ENCODE data around the gene ZNF682. TPM values are rescaled to one million over a fixed set of nuclear protein-coding genes. Genes with fewer than 3 reads are reported as not detected.

ZNF682 gene
- total RNA-seq, 2 donors from 2014 or later, result 4.3 to 4.9 TPM

DNA sequence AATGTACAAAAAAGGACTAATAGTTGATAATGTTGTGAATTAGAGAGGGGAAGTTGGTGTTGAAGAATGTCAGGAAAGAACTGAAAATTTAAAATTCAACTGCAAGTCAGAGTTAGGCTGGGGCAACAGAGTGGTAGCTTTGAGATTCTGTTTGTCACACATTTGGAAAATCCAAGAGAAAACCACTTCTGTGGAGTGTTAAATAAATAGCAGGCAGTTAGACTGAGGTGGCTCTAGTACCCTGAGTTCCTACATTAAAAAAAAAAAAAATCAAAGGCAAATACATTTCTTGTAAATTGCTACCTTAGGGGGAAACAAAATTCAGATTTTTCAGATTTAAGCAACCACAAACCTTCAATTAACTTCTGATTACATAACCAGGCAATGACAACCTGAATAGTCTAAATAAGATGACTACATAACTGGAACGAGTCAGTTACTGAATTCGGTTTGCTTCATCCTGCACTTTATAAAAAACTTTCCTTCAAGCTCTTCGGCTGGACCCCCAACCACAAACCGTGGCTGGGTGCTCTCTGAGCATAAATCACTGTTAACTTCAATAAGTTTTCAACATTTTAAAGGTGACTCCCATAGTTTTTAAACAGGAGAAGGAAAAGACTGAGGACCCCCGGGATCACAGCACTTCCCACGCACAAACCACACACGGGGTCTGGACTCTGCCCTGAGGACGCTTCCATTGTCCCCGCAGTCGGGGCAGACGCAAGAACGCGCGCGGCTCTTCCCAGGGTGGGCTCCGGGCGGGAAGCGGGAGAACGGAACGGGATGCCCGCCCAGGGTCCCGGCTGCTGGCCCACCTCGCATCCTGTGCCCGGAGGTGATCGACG is 725 bp downstream of the ZNF682 start:
- no peaks in the 10 kb centered on the region for H3K27me3 ChIP-seq (replicated peaks; ENCODE audit: insufficient read depth)
- no peaks in the 10 kb centered on the region for H3K9me3 ChIP-seq
- H3K27ac ChIP-seq, result peak overlapping the region; percentile 78 to 81
- no peak for DNase-seq (ENCODE audit: low spot score)
- no peaks in the 10 kb centered on the region for H3K4me1 ChIP-seq (replicated peaks)
- WGBS, result under 1% methylated on average over 26 of the region's 26 CpGs
- TF ChIP-seq POLR2A (IDR thresholded peaks at IDR 0.05) (no peak), POLR2AphosphoS5 (IDR thresholded peaks at IDR 0.05) (no peak)
- intact Hi-C loops (cut with DNase I), result no loop called here
- peak overlapping the region; percentile 61 to 69 for H3K4me3 ChIP-seq
- H3K36me3 ChIP-seq, result no peaks in the 10 kb centered on the region

DNA sequence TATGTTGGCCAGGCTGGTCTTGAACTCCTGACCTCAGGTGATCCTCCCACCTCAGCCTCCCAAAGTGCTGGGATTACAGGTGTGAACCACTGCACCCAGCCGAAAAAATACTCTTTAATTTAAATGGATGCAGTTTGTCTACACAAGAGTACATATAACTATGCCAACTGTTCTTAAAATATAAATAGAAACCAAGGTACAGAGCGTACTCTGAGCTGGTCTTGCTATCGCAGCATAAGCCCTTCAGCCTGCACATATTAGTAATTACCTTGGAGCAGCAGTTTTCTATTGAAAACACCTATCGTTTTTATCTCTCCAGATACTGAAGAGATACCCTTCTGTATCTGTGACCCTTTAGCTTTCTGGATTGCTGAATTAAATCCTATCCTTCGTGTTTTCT is 3.4 kb downstream of the ZNF682 start:
- Histone ChIP-seq H3K4me1 (replicated peaks) (no peaks in the 10 kb centered on the region), H3K9me3 (no peaks in the 10 kb centered on the region), H3K27me3 (replicated peaks; ENCODE audit: insufficient read depth) (no peaks in the 10 kb centered on the region), H3K4me3 (no peak overlapping the region), H3K36me3 (no peaks in the 10 kb centered on the region), H3K27ac (no peak overlapping the region)
- DNase-seq (ENCODE audit: low spot score), result no peak
- intact Hi-C loops (cut with DNase I), result no loop called here
- TF ChIP-seq, protein P1, sequence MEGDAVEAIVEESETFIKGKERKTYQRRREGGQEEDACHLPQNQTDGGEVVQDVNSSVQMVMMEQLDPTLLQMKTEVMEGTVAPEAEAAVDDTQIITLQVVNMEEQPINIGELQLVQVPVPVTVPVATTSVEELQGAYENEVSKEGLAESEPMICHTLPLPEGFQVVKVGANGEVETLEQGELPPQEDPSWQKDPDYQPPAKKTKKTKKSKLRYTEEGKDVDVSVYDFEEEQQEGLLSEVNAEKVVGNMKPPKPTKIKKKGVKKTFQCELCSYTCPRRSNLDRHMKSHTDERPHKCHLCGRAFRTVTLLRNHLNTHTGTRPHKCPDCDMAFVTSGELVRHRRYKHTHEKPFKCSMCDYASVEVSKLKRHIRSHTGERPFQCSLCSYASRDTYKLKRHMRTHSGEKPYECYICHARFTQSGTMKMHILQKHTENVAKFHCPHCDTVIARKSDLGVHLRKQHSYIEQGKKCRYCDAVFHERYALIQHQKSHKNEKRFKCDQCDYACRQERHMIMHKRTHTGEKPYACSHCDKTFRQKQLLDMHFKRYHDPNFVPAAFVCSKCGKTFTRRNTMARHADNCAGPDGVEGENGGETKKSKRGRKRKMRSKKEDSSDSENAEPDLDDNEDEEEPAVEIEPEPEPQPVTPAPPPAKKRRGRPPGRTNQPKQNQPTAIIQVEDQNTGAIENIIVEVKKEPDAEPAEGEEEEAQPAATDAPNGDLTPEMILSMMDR (IDR thresholded peaks at IDR 0.05), result no peak
- TF ChIP-seq POLR2A (IDR thresholded peaks at IDR 0.05) (no peak), POLR2AphosphoS5 (IDR thresholded peaks at IDR 0.05) (peak; percentile 24)
- 68% methylated on average over 5 of the region's 5 CpGs for WGBS

DNA sequence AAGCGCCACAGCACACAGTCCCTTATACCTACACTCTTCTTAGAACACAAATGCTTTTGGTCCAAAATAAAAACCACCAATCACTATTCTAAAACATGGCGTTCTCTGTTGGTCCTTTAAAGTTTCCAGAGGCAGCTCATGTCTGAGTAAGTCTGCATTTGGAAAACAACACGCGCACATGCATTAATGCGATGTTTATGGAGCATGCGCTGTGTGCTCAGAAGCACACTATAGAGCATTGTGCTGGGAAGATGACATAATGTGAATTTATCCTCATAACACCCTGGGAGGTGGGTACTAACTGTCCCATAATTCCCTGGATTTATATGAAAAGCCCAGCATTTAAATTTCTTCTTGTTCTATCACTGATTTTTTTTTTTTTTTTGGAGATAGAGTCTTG is 10.7 kb downstream of the ZNF682 start:
- no peak for DNase-seq (ENCODE audit: low spot score)
- TF ChIP-seq, protein P1 (IDR thresholded peaks at IDR 0.05), result no peak
- TF ChIP-seq POLR2AphosphoS5 (IDR thresholded peaks at IDR 0.05) (no peak), POLR2A (IDR thresholded peaks at IDR 0.05) (no peak)
- WGBS, result 98% methylated on average over 6 of the region's 6 CpGs
- H3K27ac ChIP-seq, result no peak overlapping the region
- no peaks in the 10 kb centered on the region for H3K27me3 ChIP-seq (replicated peaks; ENCODE audit: insufficient read depth)
- no peaks in the 10 kb centered on the region for H3K9me3 ChIP-seq
- H3K4me1 ChIP-seq (replicated peaks), result no peaks in the 10 kb centered on the region
- H3K4me3 ChIP-seq, result no peak overlapping the region
- H3K36me3 ChIP-seq, result peaks cover 0 to 1% of the 10 kb centered on the region in 2 donors
- intact Hi-C loops (cut with DNase I), result no loop called here

DNA sequence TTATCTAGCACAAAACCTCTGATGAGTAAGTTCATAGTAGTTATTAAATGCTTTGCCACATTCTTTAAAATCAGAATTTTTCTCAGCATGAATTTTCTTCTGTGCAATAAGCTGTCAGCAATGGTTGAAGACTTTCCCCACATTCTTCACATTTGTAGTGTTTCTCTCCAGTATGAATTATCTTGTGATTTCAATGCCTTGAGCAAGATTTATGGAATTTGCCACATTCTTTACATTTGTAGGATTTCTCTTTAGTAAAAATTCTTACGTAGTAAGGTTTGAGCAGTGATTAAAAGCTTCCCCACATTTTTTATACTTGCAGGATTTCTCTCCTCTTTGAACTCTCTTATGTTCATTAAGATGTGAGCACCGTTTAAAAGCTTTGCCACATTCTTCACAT is 33.6 kb downstream of the ZNF682 start:
- intact Hi-C loops (cut with DNase I), result no loop called here
- H3K9me3 ChIP-seq, result no peaks in the 10 kb centered on the region

DNA sequence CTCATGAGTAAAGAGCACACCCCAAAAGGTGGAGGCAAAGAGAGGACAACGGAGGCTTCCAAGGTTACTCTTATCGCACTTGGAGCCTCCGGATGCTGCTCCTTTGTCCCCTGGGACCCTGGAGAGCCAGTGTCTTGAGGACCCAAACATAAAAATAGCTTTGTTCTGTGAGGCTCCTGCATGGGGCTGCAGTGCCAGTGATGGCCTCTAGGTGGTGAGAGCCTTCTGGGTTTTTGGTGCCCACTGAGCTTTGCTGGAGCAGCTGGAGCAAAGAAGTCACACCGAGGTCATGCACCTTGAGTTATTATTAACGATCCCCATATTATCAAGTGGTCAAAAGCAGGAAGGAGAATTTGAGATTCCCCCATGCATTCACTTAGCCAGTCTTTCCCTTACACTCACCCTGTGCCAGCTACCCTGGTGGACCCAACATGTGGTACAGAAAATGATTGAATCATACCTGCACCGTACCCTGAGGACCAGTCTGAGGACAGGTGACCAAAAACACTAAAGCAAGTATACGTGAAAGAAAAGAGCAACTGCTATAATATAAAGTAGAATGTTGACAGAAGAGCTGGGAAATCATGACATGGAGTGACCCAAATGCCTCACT is 41.5 kb downstream of the ZNF682 start:
- intact Hi-C loops (cut with DNase I), result no loop called here
- H3K27ac ChIP-seq, result no peak overlapping the region
- 69% methylated on average over 7 of the region's 7 CpGs for WGBS
- H3K4me3 ChIP-seq, result no peak overlapping the region
- TF ChIP-seq POLR2A (IDR thresholded peaks at IDR 0.05) (no peak), POLR2AphosphoS5 (IDR thresholded peaks at IDR 0.05) (no peak)
- TF ChIP-seq, protein P1 (IDR thresholded peaks at IDR 0.05), result peak; percentile 33 to 52 (median 46)
- no peaks in the 10 kb centered on the region for H3K27me3 ChIP-seq (replicated peaks; ENCODE audit: insufficient read depth)
- peak; percentile 10 for DNase-seq (ENCODE audit: low spot score)
- no peaks in the 10 kb centered on the region for H3K36me3 ChIP-seq
- no peaks in the 10 kb centered on the region for H3K9me3 ChIP-seq
- H3K4me1 ChIP-seq (replicated peaks), result no peaks in the 10 kb centered on the region

More for the DNA sequence above, 33.6 kb downstream of the ZNF682 start:
- no peak for DNase-seq (ENCODE audit: low spot score)
- H3K36me3 ChIP-seq, result no peaks in the 10 kb centered on the region
- WGBS, result 96% methylated on average over 2 of the region's 2 CpGs
- H3K4me1 ChIP-seq (replicated peaks), result no peaks in the 10 kb centered on the region
- no peak overlapping the region for H3K4me3 ChIP-seq
- no peaks in the 10 kb centered on the region for H3K27me3 ChIP-seq (replicated peaks; ENCODE audit: insufficient read depth)
- no peak overlapping the region for H3K27ac ChIP-seq
- TF ChIP-seq POLR2AphosphoS5 (IDR thresholded peaks at IDR 0.05), result no peak
- no peak for TF ChIP-seq POLR2A (IDR thresholded peaks at IDR 0.05)
- TF ChIP-seq, protein P1 (IDR thresholded peaks at IDR 0.05), result no peak

All from prostate gland (tissue), 2 donors.